Measurements from ENCODE around the gene CD81.

The CD81 gene

GRCh38 chr11:2442589-2442988, 65.5 kb downstream of the CD81 start:
- DNase-seq, result peak; percentile 46 to 49

- DNase-seq, result no peak
Measured at GRCh38 chr11:2443406-2443805, 66.3 kb downstream of the CD81 start.

GRCh38 chr11:2443881-2444820, 67.0 kb downstream of the CD81 start, which contains the start of gene TRPM5:
Gene TRPM5, minus strand, starts transcription at chr11:2444514. Its CDS starts 21,478 bp downstream, at chr11:2423036.
- peak; percentile 48 to 92 for DNase-seq

- peak in 1 of 2 experiments; percentile 92 for DNase-seq
Measured at GRCh38 chr11:2444821-2445745, 68.0 kb downstream of the CD81 start, which contains the start of gene KCNQ1. Gene KCNQ1, plus strand, starts transcription at chr11:2445008. Its CDS starts 91 bp downstream, at chr11:2445099.

- DNase-seq, result peak in 1 of 2 experiments; percentile 75
Measured at GRCh38 chr11:2445746-2446551, 68.8 kb downstream of the CD81 start.

- no peak for DNase-seq
Measured at GRCh38 chr11:2446590-2447252, 69.6 kb downstream of the CD81 start.

Data from NCI-H526 (cell line).